Inflammatory macrophage (primary cell): Measurements from ENCODE around the gene RNASEH2B.

Experiments used
- DNase-seq, 2 donors: peaks; one replicate each; pipeline ENCODE4 v3.0.0-alpha.2; 2020 to 2022

The RNASEH2B gene

GRCh38 chr13:50908371-50908770, 1.2 kb upstream of the RNASEH2B start:
- DNase-seq, result no peak

- DNase-seq, result peak; percentile 30 to 47
Measured at GRCh38 chr13:50910485-50910805, 854 bp downstream of the RNASEH2B start.

DNA sequence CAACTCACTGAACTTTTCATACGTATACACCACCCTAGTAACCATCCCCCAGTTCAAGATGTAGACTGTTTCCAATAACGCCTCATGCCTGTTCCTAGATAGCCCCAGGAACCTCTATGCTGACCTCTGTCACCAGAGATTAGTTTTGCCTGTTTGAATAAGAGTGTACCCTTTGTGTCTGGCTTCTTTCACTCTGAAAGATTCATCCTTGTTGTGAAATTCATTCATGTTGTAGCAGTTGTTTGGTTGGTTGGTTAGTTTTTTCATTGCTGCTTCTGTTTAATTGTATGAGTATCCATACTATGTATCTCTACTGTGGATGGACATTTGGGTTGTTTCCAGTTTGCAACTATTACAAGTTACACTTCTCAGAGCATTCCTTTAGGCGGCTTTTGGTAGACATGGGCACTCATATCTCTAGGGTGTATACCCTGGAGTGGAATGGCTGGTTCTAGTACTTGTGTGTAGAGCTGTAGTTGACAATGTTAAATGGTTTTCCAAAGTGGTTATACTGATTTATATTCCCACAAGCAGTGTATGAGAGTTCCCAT, 1.6 kb downstream of the RNASEH2B start:
- peak in 1 of 2 donors; percentile 22 for DNase-seq

DNA sequence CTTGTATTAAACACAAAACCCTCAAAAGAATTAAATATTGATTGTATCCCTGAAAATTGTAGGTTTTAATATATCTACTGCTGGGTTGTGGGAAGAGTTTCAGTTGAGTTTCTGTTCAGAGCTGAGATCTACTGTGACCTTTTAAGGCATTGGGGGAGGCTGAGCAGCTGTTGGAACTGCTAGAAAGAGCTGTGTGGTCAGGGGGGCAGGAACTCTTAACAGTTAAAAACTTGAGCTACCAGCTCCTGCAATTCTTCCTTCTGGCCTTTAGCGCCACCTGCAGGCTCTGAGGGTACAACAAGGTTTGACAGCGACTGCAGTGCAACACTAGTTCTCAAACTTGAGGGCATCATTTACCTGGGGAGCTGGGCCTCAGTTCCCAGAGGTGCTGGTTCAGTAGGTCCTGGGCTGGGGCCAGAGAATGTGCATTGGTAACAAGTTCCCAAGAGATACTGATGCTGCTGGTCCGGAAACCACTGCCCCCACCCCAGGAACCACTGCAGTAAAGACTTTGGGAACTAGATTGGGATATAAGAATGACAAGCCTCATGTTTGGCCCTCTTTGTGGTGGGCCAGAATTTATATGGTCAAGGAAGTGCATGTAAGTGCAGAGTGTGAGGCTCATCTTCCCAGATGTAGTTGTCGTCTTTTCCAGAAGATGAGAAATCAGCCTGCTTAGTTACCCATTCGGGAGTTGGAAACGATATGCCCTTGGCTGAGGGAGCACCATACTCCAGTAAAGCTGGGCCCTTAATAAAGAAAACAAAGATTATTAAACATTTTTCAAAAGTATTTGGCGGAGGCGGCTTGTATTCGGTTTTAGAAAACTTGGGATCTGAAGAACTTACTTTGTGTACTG, 2.6 kb downstream of the RNASEH2B start:
- peak; percentile 83 to 90 for DNase-seq

DNA sequence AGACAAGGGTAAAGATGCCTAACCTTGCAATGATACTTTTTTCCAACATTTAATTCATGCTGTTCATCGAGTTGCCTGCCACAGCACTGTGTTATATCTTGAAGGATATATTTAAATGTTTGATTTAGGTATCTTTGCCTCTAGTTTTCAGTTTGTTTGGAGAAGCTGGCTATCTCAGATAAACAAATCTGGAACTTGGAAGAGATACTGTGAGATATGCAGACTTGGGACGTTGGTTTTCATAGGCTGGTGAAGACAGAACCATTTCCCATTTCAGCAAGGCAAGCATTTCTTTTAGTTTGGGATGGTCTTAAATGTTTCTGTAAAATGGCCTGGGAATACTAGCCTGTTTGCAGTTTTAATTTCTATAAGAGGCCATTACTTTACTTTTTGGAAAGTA, 3.3 kb downstream of the RNASEH2B start:
- no peak for DNase-seq

- DNase-seq, result no peak
Measured at GRCh38 chr13:50914176-50914700, 4.6 kb downstream of the RNASEH2B start.

GRCh38 chr13:50914848-50915247, 5.3 kb downstream of the RNASEH2B start:
- no peak for DNase-seq

DNA sequence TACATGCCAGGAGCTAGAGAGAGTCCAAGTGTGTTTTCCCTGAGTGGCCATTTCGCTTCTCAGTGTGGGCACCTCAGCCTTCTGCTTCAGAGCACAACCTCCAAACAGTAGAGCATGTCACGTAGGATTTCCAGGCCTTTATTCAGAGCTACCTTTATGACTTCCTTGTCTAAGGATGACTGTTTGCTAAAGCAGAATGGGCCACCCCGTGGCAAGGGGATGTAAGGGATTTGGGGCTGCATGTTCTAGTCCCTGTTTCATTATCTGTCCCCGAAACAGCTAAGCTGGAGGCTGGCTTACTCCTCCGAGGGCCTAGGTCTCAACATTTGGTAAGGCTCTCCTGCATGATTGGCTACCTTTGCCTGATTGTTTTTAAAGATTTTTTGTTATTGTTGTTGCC, 6.0 kb downstream of the RNASEH2B start:
- no peak for DNase-seq

GRCh38 chr13:50916701-50917184, 7.2 kb downstream of the RNASEH2B start:
- peak; percentile 82 to 85 for DNase-seq

- no peak for DNase-seq
Measured at GRCh38 chr13:50917572-50917971, 8.0 kb downstream of the RNASEH2B start.

DNA sequence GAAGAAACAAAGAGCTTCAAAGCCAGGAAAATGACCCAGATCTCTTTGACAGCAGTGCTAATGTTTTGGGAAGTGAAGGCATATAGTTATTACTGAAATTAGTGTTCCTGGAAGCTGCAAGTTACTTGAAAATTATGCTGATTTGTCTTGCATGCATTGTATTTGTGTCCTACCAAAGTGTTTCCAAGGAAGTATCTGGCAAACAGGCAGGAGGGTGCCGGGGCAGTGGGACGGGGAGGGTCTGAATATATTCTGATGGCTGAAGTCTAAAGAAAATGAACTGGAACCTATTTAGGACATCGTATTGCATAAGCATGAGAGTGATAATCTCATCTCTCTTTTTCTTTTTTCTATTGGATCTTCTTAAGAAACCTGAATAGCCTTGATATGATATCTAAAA, 9.0 kb downstream of the RNASEH2B start:
- DNase-seq, result no peak

DNA sequence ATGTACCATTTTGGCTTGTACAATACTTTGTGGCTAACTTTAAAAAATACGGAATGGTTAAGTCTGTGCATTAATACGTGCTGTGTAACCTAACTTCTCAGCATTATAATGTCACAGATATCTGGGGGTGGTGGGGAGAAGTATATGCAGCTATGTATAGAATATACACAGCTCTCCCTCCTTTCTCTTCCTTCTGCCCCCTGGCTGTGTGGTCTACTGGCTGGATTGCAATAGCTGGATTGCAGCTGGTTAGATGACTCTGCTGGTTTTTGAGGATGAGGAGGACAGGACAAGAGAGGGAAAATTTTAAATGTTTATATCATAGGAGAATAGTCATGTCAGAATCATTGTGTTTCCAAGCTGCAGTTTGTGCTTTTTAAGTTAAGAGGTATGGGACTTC, 9.7 kb downstream of the RNASEH2B start:
- peak; percentile 43 to 48 for DNase-seq

DNA sequence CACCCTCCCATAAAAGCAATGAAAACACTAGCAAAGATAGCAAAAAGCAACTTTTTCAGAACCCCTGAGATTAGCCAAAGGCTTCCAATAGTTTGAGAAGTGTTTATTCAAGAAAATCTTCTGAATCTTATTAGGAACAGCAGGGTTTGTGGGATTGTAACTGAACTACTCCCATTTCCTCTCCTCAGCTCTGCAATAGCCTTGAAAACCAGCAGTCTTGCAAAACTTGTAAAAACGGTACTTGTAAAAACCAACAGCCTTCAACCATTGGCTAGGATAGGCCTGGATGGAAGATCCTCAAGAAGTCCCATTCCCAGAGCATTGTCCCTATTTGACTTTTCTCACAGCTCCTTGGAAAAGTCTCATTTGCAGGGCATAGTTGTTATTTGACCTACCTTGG, 12.1 kb downstream of the RNASEH2B start:
- peak; percentile 25 to 27 for DNase-seq

DNA sequence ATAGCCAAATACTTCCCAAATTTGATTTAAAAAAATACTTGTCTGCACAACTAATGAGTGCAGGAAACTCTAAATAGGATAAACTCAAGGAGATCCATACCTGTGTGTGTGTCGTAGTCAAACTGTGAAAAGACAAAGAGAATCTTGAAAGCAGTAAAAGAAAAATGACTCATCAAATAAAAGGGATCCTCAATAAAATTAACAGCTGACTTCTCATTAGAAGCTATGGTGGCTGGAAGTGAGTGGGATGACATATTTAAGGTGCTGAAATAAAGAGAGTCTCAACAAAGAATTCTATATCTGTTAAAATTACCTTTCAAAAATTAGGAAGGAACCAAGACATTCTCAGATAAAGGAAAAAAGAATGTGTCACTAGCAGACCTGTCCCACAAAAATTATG, 13.7 kb downstream of the RNASEH2B start:
- no peak for DNase-seq

- DNase-seq, result no peak
Measured at GRCh38 chr13:50924025-50924424, 14.4 kb downstream of the RNASEH2B start.

GRCh38 chr13:50927701-50928100, 18.1 kb downstream of the RNASEH2B start:
- DNase-seq, result no peak

DNA sequence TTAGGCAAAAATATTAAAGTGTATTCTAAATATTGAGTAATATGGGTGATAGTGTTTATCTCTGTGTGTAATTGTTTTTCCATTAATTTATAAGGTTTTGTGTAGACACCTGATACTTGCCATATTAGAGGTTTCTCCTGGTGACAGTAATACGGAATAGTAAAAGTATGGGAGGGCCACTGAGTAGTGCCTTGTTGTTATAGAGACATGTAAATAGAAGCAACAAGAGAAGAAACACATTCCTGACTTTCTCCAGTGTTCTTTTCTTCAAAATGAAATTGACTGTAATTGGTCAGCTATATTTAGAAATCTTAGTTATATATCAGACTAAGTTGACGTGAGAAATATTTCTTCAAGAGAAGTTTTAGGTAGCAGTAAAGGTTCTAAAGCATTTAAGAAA, 18.5 kb downstream of the RNASEH2B start:
- DNase-seq, result no peak

DNA sequence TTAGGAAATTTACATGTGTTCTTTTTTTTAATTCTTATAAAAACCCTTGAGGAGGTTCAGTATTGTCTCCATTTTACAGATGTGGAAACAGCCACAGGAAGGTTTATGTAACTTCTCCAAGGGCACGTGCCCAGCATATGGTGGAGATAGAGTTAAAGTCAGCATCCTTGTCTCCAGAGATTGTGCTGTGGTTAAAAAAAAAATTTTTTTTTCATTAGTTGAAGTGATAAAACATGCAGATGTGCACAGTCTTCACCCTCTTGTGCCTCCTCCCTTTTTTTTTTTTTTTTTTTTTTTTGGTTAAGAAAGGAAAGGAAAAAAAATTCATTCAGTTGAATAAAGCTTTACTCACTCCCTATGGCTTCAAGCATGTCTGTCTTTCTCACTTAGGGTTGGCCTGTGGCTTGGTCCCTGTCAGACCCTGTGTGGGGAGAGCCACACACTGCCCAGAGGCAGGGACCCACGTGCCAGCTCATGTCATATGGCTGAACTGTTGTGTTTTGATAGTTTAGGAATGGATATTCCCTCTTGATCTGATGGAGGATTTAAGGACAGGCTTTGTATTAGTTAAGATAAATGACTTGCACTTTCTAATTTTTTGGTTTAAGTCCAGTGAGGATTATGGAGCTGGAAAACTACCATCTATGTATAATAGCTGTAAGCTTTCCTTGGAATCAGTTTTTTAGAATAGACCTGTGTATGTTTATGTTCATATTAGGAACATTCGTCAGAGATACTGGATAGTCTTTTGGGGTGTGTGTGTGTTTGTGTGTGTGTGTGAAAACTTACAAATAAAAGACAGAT, 19.3 kb downstream of the RNASEH2B start:
- DNase-seq, result peak; percentile 19 to 45

DNA sequence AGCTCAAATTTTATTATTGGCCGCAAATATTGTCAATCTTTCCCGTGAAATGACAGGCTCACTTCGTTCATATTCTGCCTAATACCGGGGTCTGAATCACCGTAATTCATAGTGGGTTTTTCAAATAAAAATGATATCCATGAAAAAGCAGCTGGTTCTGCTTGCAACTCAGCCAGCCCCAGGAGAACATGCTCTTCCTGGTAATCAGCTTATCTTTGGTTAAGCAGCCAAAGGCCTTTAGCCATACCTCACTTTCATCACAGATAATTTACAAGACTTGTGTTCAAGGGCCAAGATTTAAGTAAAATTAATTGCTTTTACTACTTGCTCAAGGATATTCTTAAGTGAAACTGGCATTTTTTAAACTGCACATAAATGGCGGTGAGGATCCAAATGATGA, 22.5 kb downstream of the RNASEH2B start:
- no peak for DNase-seq

- peak; percentile 46 to 66 for DNase-seq
Measured at GRCh38 chr13:50934735-50935435, 25.3 kb downstream of the RNASEH2B start.

GRCh38 chr13:50936679-50937078, 27.1 kb downstream of the RNASEH2B start:
- peak; percentile 85 to 92 for DNase-seq

- no peak for DNase-seq
Measured at GRCh38 chr13:50940509-50940908, 30.9 kb downstream of the RNASEH2B start.

- DNase-seq, result no peak
Measured at GRCh38 chr13:50941146-50941545, 31.6 kb downstream of the RNASEH2B start.
